ENCODE data around the gene ATG14.
A peak's percentile ranks its signal among the peaks of the same experiment; 100 is the strongest.
"Not testable (repeated sequence)": the region's sequence is repeated elsewhere in the genome, so short reads cannot be mapped to it uniquely, and the experiment has no call there.

The ATG14 gene

GRCh38 chr14:55347748-55348147 is 63.9 kb downstream of the ATG14 start:
- no peak for DNase-seq

- DNase-seq, result no peak
Measured at GRCh38 chr14:55347040-55347439, 64.6 kb downstream of the ATG14 start.

- not testable (repeated sequence) for DNase-seq
Measured at GRCh38 chr14:55344582-55345163, 67.0 kb downstream of the ATG14 start.

GRCh38 chr14:55341781-55342180 is 69.8 kb downstream of the ATG14 start:
- no peak for DNase-seq

GRCh38 chr14:55340482-55340881 is 71.1 kb downstream of the ATG14 start:
- no peak for DNase-seq

- no peak for DNase-seq
Measured at GRCh38 chr14:55339770-55340169, 71.9 kb downstream of the ATG14 start.

GRCh38 chr14:55336691-55337090 is 74.9 kb downstream of the ATG14 start:
- DNase-seq, result no peak

GRCh38 chr14:55336162-55336561 is 75.5 kb downstream of the ATG14 start:
- DNase-seq, result peak; percentile 13

- DNase-seq, result peak; percentile 24
Measured at GRCh38 chr14:55333711-55334485, 77.7 kb downstream of the ATG14 start.

GRCh38 chr14:55332654-55333570 is 78.7 kb downstream of the ATG14 start:
- no peak for DNase-seq

- no peak for DNase-seq
Measured at GRCh38 chr14:55329999-55330710, 81.5 kb downstream of the ATG14 start.

- DNase-seq, result no peak
Measured at GRCh38 chr14:55328317-55328716, 83.3 kb downstream of the ATG14 start.

- no peak for DNase-seq
Measured at GRCh38 chr14:55327179-55327578, 84.5 kb downstream of the ATG14 start.

GRCh38 chr14:55324812-55325211 is 86.8 kb downstream of the ATG14 start:
- no peak for DNase-seq

- no peak for DNase-seq
Measured at GRCh38 chr14:55323910-55324309, 87.7 kb downstream of the ATG14 start.

GRCh38 chr14:55318694-55319093 is 92.9 kb downstream of the ATG14 start:
- no peak for DNase-seq

- DNase-seq, result no peak
Measured at GRCh38 chr14:55317542-55318306, 93.9 kb downstream of the ATG14 start.

GRCh38 chr14:55316564-55316963 is 95.1 kb downstream of the ATG14 start:
- DNase-seq, result no peak

Measured in retina (tissue), 1 donor.